CD4-positive, alpha-beta T cell treated with Interleukin-15 for 1 hour (primary cell): ENCODE results near the gene MARK4.
"Not testable (repeated sequence)": the region's sequence is repeated elsewhere in the genome, so short reads cannot be mapped to it uniquely, and the experiment has no call there.

ENCODE experiments used
- DNase-seq: peaks from one replicate; pipeline ENCODE4 v3.0.0-alpha.2; 2020

Gene MARK4

GRCh38 chr19:45244133-45244794 lies 6.8 kb upstream of the MARK4 start:
- no peak for DNase-seq

GRCh38 chr19:45245334-45245787 lies 5.7 kb upstream of the MARK4 start, which contains the start of gene EXOC3L2:
TSS of gene EXOC3L2 (minus strand) at chr19:45245407. CDS start at chr19:45239045, 6,362 bp downstream.
- DNase-seq: no peak

- no peak for DNase-seq
Observed at GRCh38 chr19:45245826-45246225, 5.2 kb upstream of the MARK4 start.

GRCh38 chr19:45247136-45247535 lies 3.9 kb upstream of the MARK4 start:
- DNase-seq: no peak

- no peak for DNase-seq
Observed at GRCh38 chr19:45249261-45250033, 1.6 kb upstream of the MARK4 start.

- no peak for DNase-seq
Observed at GRCh38 chr19:45250216-45250831, 747 bp upstream of the MARK4 start.

GRCh38 chr19:45251452-45252354 lies 632 bp downstream of the MARK4 start:
- no peak for DNase-seq

GRCh38 chr19:45253396-45254027 lies 2.4 kb downstream of the MARK4 start:
- no peak for DNase-seq

GRCh38 chr19:45254044-45254531 lies 3.0 kb downstream of the MARK4 start:
- no peak for DNase-seq

- DNase-seq: no peak
Observed at GRCh38 chr19:45255611-45256157, 4.6 kb downstream of the MARK4 start.

- DNase-seq: no peak
Observed at GRCh38 chr19:45256836-45257235, 5.8 kb downstream of the MARK4 start.

- DNase-seq: no peak
Observed at GRCh38 chr19:45258862-45259261, 7.8 kb downstream of the MARK4 start.

GRCh38 chr19:45262570-45262969 lies 11.5 kb downstream of the MARK4 start:
- no peak for DNase-seq

- no peak for DNase-seq
Observed at GRCh38 chr19:45263013-45263412, 11.9 kb downstream of the MARK4 start.

GRCh38 chr19:45264781-45265317 lies 13.8 kb downstream of the MARK4 start:
- no peak for DNase-seq

GRCh38 chr19:45265375-45265774 lies 14.3 kb downstream of the MARK4 start:
- DNase-seq: no peak

- DNase-seq: no peak
Observed at GRCh38 chr19:45267296-45267695, 16.2 kb downstream of the MARK4 start.

GRCh38 chr19:45269939-45270338 lies 18.9 kb downstream of the MARK4 start:
- not testable (repeated sequence) for DNase-seq

- DNase-seq: no peak
Observed at GRCh38 chr19:45271098-45271734, 20.1 kb downstream of the MARK4 start.

GRCh38 chr19:45271735-45272108 lies 20.7 kb downstream of the MARK4 start:
- DNase-seq: no peak

- DNase-seq: no peak
Observed at GRCh38 chr19:45273521-45273855, 22.4 kb downstream of the MARK4 start.
